ENCODE data around the gene TRUB2. TPM values are rescaled to one million over a fixed set of nuclear protein-coding genes. Genes with fewer than 3 reads are reported as not detected.
A peak's percentile ranks its signal among the peaks of the same experiment; 100 is the strongest.

The TRUB2 gene
- total RNA-seq, 1 experiment from 2014 or later, result 33.2 TPM

DNA sequence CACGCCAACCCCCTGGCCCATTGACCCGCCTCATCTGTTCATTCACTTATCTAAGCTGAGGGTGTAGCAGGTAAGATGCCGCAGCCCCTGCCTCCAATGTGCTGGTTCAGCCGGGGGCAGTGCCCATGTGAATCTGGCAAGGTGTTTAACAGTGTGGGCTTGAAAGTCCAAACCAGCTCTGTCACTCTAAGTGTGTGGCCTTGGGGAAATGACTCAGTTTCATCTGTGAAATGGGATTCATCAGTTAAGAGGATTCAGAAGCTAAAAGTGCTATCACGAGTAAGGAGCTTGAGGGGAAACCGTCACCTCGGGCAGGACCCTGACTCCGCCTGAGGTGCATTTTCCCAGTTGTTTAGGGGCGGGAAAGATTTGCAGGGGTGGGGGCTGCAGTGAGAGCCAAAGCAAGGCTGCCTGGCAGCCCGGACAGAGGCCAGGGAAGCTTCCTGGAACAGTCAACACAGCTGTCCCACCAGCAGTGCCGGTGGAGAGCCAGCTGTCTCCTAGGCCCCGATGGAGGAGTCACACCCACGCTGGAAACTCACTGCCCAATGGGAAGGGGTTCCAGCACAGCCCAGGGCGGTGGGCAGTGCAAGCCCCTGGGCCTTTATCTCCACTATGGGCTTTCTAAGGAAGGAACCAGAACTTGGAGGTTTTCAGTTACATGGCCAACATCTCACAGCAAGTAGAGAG is 39.2 kb upstream of the TRUB2 start:
- TF ChIP-seq ETV6 (CRISPR knock-in tag; IDR thresholded peaks at IDR 0.05) (no peak), PRRX2 (CRISPR knock-in tag; IDR thresholded peaks at IDR 0.05) (no peak), ZNF396 (CRISPR knock-in tag; IDR thresholded peaks at IDR 0.05; ENCODE audit: borderline replicate concordance) (no peak), FOXP1 (CRISPR knock-in tag; IDR thresholded peaks at IDR 0.05; ENCODE audit: borderline replicate concordance) (no peak), NR2C2 (CRISPR knock-in tag; IDR thresholded peaks at IDR 0.05) (no peak), ZNF138 (CRISPR knock-in tag; conservative IDR thresholded peaks at IDR 0.05) (no peak), SMAD3 (CRISPR knock-in tag; IDR thresholded peaks at IDR 0.05; ENCODE audit: borderline replicate concordance) (no peak), NFE2L1 (CRISPR knock-in tag; IDR thresholded peaks at IDR 0.05) (no peak), JUN (CRISPR knock-in tag; IDR thresholded peaks at IDR 0.05) (no peak), MXD4 (CRISPR knock-in tag; IDR thresholded peaks at IDR 0.05; ENCODE audit: borderline replicate concordance) (no peak), CREM (CRISPR knock-in tag; IDR thresholded peaks at IDR 0.05) (no peak), ZNF671 (CRISPR knock-in tag; IDR thresholded peaks at IDR 0.05) (no peak), OVOL2 (CRISPR knock-in tag; IDR thresholded peaks at IDR 0.05; ENCODE audit: borderline replicate concordance) (no peak), FOXJ3 (CRISPR knock-in tag; IDR thresholded peaks at IDR 0.05; ENCODE audit: borderline replicate concordance) (no peak)
- TF ChIP-seq, protein P1, sequence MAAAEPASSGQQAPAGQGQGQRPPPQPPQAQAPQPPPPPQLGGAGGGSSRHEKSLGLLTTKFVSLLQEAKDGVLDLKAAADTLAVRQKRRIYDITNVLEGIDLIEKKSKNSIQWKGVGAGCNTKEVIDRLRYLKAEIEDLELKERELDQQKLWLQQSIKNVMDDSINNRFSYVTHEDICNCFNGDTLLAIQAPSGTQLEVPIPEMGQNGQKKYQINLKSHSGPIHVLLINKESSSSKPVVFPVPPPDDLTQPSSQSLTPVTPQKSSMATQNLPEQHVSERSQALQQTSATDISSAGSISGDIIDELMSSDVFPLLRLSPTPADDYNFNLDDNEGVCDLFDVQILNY (CRISPR knock-in tag; IDR thresholded peaks at IDR 0.05), result no peak
- TF ChIP-seq, protein P2, sequence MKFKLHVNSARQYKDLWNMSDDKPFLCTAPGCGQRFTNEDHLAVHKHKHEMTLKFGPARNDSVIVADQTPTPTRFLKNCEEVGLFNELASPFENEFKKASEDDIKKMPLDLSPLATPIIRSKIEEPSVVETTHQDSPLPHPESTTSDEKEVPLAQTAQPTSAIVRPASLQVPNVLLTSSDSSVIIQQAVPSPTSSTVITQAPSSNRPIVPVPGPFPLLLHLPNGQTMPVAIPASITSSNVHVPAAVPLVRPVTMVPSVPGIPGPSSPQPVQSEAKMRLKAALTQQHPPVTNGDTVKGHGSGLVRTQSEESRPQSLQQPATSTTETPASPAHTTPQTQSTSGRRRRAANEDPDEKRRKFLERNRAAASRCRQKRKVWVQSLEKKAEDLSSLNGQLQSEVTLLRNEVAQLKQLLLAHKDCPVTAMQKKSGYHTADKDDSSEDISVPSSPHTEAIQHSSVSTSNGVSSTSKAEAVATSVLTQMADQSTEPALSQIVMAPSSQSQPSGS (CRISPR knock-in tag; IDR thresholded peaks at IDR 0.05; ENCODE audit: borderline replicate concordance, low read depth), result no peak
- TF ChIP-seq, protein P3, sequence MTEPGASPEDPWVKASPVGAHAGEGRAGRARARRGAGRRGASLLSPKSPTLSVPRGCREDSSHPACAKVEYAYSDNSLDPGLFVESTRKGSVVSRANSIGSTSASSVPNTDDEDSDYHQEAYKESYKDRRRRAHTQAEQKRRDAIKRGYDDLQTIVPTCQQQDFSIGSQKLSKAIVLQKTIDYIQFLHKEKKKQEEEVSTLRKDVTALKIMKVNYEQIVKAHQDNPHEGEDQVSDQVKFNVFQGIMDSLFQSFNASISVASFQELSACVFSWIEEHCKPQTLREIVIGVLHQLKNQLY (CRISPR knock-in tag; IDR thresholded peaks at IDR 0.05), result no peak
- ATAC-seq (no peak), DNase-seq (ENCODE audit: low spot score) (no peak)
- ChIA-PET CTCF (interaction anchor here (0.8 to 10.8 kb wide), 25 partner anchors 9 to 244 kb away, joined by 3 to 248 read pairs (median 6); partner anchors contain the start of genes CERCAM, GOLGA2, SPTAN1 and SWI5), POLR2A (interaction anchor here (0.7 to 1.3 kb wide), 2 partner anchors 10 to 50 kb away, joined by 3 to 5 read pairs; partner anchors contain the start of gene URM1)
- peaks cover 50% of the 10 kb centered on the region for H3K27me3 Mint-ChIP-seq (ENCODE audit: low read depth)
- H3K4me3 Mint-ChIP-seq, result peak overlapping the region; percentile 43; the same call in 1 of the 2 replicates
- no peaks in the 10 kb centered on the region for H3K36me3 Mint-ChIP-seq
- H3K9me3 Mint-ChIP-seq, result no peaks in the 10 kb centered on the region
- H3K4me1 Mint-ChIP-seq, result peaks cover 35% of the 10 kb centered on the region
- no peak overlapping the region for H3K27ac Mint-ChIP-seq

DNA sequence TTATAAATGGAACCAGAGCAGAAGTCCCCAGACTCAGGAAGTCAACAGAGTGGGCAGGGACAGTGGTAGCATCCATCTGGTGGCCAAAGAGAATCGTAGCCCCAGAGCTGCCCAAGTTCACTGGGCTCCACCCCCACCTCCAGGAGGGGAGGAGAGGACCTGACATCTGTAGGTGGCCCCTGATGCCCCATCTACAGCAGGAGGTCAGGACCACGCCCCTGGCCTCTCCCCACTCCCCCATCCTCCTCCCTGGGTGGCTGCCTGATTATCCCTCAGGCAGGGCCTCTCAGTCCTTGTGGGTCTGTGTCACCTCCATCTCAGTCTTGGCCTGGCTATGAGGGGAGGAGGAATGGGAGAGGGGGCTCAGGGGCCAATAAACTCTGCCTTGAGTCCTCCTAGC is 38.6 kb upstream of the TRUB2 start:
- Mint-ChIP-seq H3K36me3 (peaks cover 4% of the 10 kb centered on the region; the same call in 1 of the 2 replicates), H3K4me3 (no peak overlapping the region), H3K4me1 (peaks cover 33% of the 10 kb centered on the region), H3K9me3 (no peaks in the 10 kb centered on the region), H3K27ac (no peak overlapping the region), H3K27me3 (ENCODE audit: low read depth) (peaks cover 44% of the 10 kb centered on the region)
- no peak for DNase-seq (ENCODE audit: low spot score)
- POLR2A ChIA-PET, result no interaction called here
- CTCF ChIA-PET, result interaction anchor here (0.7 to 10.8 kb wide), 10 partner anchors 9 to 243 kb away, joined by 3 to 248 read pairs (median 24); partner anchors contain the start of genes CERCAM and URM1
- no peak for ATAC-seq
- TF ChIP-seq ZNF121 (CRISPR knock-in tag; IDR thresholded peaks at IDR 0.05) (no peak), NFE2L1 (CRISPR knock-in tag; IDR thresholded peaks at IDR 0.05) (no peak)
- TF ChIP-seq, protein P4, sequence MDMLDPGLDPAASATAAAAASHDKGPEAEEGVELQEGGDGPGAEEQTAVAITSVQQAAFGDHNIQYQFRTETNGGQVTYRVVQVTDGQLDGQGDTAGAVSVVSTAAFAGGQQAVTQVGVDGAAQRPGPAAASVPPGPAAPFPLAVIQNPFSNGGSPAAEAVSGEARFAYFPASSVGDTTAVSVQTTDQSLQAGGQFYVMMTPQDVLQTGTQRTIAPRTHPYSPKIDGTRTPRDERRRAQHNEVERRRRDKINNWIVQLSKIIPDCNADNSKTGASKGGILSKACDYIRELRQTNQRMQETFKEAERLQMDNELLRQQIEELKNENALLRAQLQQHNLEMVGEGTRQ (CRISPR knock-in tag; IDR thresholded peaks at IDR 0.05), result no peak
- TF ChIP-seq, protein P5, sequence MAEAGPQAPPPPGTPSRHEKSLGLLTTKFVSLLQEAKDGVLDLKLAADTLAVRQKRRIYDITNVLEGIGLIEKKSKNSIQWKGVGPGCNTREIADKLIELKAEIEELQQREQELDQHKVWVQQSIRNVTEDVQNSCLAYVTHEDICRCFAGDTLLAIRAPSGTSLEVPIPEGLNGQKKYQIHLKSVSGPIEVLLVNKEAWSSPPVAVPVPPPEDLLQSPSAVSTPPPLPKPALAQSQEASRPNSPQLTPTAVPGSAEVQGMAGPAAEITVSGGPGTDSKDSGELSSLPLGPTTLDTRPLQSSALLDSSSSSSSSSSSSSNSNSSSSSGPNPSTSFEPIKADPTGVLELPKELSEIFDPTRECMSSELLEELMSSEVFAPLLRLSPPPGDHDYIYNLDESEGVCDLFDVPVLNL (CRISPR knock-in tag; IDR thresholded peaks at IDR 0.05; ENCODE audit: borderline replicate concordance, low read depth), result no peak
- TF ChIP-seq, protein P6, sequence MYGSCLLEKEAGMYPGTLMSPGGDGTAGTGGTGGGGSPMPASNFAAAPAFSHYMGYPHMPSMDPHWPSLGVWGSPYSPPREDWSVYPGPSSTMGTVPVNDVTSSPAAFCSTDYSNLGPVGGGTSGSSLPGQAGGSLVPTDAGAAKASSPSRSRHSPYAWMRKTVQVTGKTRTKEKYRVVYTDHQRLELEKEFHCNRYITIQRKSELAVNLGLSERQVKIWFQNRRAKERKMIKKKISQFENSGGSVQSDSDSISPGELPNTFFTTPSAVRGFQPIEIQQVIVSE (CRISPR knock-in tag; IDR thresholded peaks at IDR 0.05; ENCODE audit: borderline replicate concordance), result no peak
- TF ChIP-seq, protein P7, sequence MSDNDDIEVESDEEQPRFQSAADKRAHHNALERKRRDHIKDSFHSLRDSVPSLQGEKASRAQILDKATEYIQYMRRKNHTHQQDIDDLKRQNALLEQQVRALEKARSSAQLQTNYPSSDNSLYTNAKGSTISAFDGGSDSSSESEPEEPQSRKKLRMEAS (CRISPR knock-in tag; IDR thresholded peaks at IDR 0.05), result no peak
- TF ChIP-seq, protein P8, sequence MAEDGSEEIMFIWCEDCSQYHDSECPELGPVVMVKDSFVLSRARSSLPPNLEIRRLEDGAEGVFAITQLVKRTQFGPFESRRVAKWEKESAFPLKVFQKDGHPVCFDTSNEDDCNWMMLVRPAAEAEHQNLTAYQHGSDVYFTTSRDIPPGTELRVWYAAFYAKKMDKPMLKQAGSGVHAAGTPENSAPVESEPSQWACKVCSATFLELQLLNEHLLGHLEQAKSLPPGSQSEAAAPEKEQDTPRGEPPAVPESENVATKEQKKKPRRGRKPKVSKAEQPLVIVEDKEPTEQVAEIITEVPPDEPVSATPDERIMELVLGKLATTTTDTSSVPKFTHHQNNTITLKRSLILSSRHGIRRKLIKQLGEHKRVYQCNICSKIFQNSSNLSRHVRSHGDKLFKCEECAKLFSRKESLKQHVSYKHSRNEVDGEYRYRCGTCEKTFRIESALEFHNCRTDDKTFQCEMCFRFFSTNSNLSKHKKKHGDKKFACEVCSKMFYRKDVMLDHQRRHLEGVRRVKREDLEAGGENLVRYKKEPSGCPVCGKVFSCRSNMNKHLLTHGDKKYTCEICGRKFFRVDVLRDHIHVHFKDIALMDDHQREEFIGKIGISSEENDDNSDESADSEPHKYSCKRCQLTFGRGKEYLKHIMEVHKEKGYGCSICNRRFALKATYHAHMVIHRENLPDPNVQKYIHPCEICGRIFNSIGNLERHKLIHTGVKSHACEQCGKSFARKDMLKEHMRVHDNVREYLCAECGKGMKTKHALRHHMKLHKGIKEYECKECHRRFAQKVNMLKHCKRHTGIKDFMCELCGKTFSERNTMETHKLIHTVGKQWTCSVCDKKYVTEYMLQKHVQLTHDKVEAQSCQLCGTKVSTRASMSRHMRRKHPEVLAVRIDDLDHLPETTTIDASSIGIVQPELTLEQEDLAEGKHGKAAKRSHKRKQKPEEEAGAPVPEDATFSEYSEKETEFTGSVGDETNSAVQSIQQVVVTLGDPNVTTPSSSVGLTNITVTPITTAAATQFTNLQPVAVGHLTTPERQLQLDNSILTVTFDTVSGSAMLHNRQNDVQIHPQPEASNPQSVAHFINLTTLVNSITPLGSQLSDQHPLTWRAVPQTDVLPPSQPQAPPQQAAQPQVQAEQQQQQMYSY (CRISPR knock-in tag; IDR thresholded peaks at IDR 0.05), result no peak
